ENCODE results near the gene FOXJ3. TPM values are rescaled to one million over a fixed set of nuclear protein-coding genes. Genes with fewer than 3 reads are reported as not detected.

FOXJ3 gene
- total and polyA plus RNA-seq, 2 donors from 2014 or later = 11.8 to 45.5 TPM

DNA sequence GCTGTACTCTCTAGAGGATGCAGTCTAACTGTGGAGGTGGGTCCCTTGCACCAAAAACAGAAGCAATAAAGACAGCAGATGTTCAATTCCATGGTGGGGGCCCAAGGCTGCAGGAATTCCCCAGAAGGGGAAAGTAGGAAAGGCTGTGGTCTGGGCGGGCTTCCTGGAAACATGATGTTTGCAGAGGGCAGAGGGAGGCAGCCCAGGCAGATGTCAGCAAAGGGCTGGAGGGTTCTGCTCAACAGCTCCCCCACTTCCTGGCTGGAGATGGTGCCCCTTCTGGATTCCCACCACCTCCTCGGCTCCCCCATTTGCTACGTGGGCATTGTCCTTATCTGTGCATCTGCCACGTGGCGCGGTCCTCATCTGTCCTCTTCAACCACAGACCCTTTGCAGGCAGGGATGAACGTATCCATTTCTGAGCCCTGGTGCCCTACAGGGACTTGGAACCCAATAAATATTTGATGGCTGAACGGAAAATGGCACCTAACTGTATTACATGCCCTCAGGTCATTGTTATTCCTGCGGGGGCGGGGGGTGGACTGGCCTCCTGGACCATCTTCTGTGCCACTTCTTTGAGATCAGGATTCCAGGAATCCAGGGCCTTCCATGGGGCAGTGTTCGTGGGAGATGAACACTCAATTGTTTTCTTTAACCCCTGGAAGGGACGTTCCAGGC, 190.2 kb downstream of the FOXJ3 start:
- peaks cover 0 to 5% (median 0%) of the 10 kb centered on the region in 3 donors for H3K4me1 ChIP-seq (ENCODE audit: control insufficient read depth in 2 of 3, insufficient read depth in 2 of 3, low read depth in 1 of 3, low read length in 3 of 3)
- intact Hi-C loops (cut with DNase I) = no loop called here
- no peaks in the 10 kb centered on the region for H3K9me3 ChIP-seq (ENCODE audit: control insufficient read depth in 2 of 3, insufficient read depth in 1 of 3, low read length in 3 of 3)
- H3K27me3 ChIP-seq (ENCODE audit: control insufficient read depth, insufficient read depth, low read length) = peaks cover 3% of the 10 kb centered on the region
- no peaks in the 10 kb centered on the region for H3K36me3 ChIP-seq (ENCODE audit: control insufficient read depth in 2 of 3, insufficient read depth in 3 of 3, low read length in 3 of 3)
- FAIRE-seq (no peak), DNase-seq (peak in 1 of 5 donors; percentile 7)
- no peak overlapping the region for H3K27ac ChIP-seq (ENCODE audit: low read depth in 2 of 2, low read length in 2 of 2)
- H3K4me3 ChIP-seq (ENCODE audit: low read length in 3 of 3) = no peak overlapping the region
- TF ChIP-seq, protein P1, sequence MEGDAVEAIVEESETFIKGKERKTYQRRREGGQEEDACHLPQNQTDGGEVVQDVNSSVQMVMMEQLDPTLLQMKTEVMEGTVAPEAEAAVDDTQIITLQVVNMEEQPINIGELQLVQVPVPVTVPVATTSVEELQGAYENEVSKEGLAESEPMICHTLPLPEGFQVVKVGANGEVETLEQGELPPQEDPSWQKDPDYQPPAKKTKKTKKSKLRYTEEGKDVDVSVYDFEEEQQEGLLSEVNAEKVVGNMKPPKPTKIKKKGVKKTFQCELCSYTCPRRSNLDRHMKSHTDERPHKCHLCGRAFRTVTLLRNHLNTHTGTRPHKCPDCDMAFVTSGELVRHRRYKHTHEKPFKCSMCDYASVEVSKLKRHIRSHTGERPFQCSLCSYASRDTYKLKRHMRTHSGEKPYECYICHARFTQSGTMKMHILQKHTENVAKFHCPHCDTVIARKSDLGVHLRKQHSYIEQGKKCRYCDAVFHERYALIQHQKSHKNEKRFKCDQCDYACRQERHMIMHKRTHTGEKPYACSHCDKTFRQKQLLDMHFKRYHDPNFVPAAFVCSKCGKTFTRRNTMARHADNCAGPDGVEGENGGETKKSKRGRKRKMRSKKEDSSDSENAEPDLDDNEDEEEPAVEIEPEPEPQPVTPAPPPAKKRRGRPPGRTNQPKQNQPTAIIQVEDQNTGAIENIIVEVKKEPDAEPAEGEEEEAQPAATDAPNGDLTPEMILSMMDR (IDR thresholded peaks at IDR 0.05; ENCODE audit: borderline replicate concordance, extremely low read depth, insufficient read depth) = no peak
- H3K9ac ChIP-seq (ENCODE audit: low read length in 3 of 3) = no peak overlapping the region

DNA sequence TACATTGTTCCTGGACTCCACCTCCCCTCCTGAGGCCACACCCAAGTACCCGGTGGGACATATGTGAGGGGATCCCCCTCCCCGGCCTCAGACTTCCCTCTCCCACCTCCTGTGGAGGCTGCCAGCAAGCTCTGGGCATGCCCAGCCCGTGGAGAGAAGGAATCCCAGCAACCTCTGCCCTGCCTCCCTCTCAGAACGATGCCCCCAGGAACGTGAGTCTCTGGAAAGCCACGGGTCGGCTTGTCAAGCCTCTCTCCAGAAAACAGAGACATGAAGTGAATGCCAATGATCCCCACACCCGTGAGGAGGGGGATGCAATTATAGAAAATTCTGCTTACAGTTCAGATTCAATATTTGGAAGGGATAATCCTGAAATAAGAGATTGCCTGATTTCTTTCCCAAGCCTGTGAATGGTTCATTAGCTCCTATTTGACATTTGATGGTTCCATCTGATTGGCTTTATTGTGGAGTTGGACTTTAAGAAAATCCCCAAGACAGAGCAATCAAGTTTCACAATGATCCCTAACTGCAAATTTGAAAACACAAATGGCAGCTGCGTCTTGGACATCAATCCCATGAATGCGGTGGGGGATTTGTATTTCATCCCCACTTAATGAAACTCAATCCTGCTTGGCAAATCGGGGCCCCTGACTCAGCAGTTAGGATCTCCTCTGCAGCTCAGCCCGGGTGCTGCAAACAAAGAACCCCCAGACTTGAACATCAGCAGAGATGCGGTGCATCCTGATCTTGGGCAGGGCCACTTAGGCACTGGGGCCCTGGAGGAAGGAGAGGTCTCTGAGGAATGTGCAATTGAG, 190.9 kb downstream of the FOXJ3 start:
- Histone ChIP-seq H3K27ac (ENCODE audit: low read depth in 2 of 2, low read length in 2 of 2) (no peak overlapping the region), H3K4me1 (ENCODE audit: control insufficient read depth in 2 of 3, insufficient read depth in 2 of 3, low read depth in 1 of 3, low read length in 3 of 3) (peaks cover 0 to 5% (median 0%) of the 10 kb centered on the region in 3 donors), H3K36me3 (ENCODE audit: control insufficient read depth in 2 of 3, insufficient read depth in 3 of 3, low read length in 3 of 3) (no peaks in the 10 kb centered on the region), H3K9me3 (ENCODE audit: control insufficient read depth in 2 of 3, insufficient read depth in 1 of 3, low read length in 3 of 3) (no peaks in the 10 kb centered on the region), H3K27me3 (ENCODE audit: control insufficient read depth, insufficient read depth, low read length) (peaks cover 3% of the 10 kb centered on the region), H3K9ac (ENCODE audit: low read length in 3 of 3) (no peak overlapping the region), H3K4me3 (ENCODE audit: low read length in 3 of 3) (no peak overlapping the region)
- FAIRE-seq (no peak), DNase-seq (no peak)
- TF ChIP-seq, protein P1 (IDR thresholded peaks at IDR 0.05; ENCODE audit: borderline replicate concordance, extremely low read depth, insufficient read depth) = no peak
- intact Hi-C loops (cut with DNase I) = no loop called here

DNA sequence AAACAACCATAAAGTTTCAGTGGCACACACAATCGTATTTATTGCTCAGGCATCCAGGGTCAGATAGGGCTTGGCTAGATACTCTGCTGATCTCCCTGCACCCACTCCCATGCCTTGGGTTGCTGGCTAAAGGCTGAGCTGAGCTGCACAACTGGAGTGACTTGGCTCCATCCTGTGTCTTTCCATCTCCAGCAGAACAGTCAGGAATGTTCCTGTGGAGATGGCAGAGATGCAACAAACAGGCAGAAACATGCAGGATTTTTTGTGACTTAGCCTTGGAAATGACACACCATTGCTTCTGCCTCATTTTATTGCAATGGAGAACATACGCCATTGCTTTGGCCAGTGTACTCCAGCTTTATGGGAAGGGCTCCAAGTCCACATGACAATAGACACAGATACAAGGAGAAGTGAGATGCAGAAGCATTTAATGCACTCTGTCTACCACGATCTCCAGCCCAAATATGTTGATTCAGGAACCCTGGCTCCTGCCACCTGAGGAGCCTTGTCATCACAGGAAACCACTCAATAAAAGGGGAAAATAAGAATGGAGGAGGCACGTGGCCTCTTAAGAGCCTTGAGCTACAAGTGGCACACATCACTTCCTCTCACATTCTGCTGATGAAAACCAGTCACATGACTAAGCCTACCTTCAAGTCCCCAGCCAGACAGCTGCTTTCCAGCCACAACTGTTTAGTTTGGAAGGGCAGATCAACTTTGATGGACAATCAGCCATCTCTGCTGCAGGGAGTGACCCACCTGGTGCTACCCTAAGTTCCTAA, 191.9 kb downstream of the FOXJ3 start:
- intact Hi-C loops (cut with DNase I) = no loop called here
- no peak overlapping the region for H3K27ac ChIP-seq (ENCODE audit: low read depth in 2 of 2, low read length in 2 of 2)
- H3K4me1 ChIP-seq (ENCODE audit: control insufficient read depth in 2 of 3, insufficient read depth in 2 of 3, low read depth in 1 of 3, low read length in 3 of 3) = peaks cover 0 to 5% (median 0%) of the 10 kb centered on the region in 3 donors
- H3K27me3 ChIP-seq (ENCODE audit: control insufficient read depth, insufficient read depth, low read length) = peaks cover 3% of the 10 kb centered on the region
- no peak for DNase-seq
- TF ChIP-seq, protein P1 (IDR thresholded peaks at IDR 0.05; ENCODE audit: borderline replicate concordance, extremely low read depth, insufficient read depth) = no peak
- no peak overlapping the region for H3K4me3 ChIP-seq (ENCODE audit: low read length in 3 of 3)
- H3K9me3 ChIP-seq (ENCODE audit: control insufficient read depth in 2 of 3, insufficient read depth in 1 of 3, low read length in 3 of 3) = no peaks in the 10 kb centered on the region
- H3K36me3 ChIP-seq (ENCODE audit: control insufficient read depth in 2 of 3, insufficient read depth in 3 of 3, low read length in 3 of 3) = no peaks in the 10 kb centered on the region
- no peak overlapping the region for H3K9ac ChIP-seq (ENCODE audit: low read length in 3 of 3)
- FAIRE-seq = no peak
